IPS DF 19.7 (cell line): ENCODE results near the gene ZNF136.

Experiments
- DNase-seq: peaks from one replicate; pipeline ENCODE4 v3.0.0-alpha.2; 2013; ENCODE audit warnings: low read depth, low spot score

The ZNF136 gene

GRCh38 chr19:12162882-12163806, at the start of gene ZNF136:
TSS of gene ZNF136 (plus strand) at chr19:12163096. CDS start at chr19:12163204, 108 bp downstream.
- DNase-seq: peak; percentile 94

DNA sequence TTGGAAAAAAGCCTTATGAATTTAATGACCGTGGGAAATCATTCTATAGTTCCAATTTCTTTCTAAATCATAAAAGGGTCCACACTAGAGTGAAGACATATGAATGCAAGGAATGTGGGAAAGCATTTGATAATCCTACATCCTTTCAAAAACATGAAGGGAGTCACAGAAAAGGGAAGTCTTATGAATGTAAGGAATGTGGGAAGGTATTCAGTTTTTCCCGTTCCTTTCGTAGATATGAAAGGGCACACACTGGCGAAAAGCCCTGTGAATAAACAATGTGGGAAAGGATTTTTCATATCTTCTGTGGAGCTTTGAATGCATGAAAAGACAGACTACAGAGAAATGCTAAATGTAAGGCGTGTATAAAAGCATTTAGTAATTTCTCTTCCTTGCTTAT, 49.8 kb upstream of the ZNF136 start:
- DNase-seq: no peak

- DNase-seq: no peak
Measured at GRCh38 chr19:12117201-12117970, 45.5 kb upstream of the ZNF136 start.

- no peak for DNase-seq
Measured at GRCh38 chr19:12126707-12127106, 36.2 kb upstream of the ZNF136 start.

GRCh38 chr19:12133069-12133468, 29.8 kb upstream of the ZNF136 start:
- DNase-seq: no peak

GRCh38 chr19:12137221-12137940, 25.5 kb upstream of the ZNF136 start:
- no peak for DNase-seq

- no peak for DNase-seq
Measured at GRCh38 chr19:12139269-12139668, 23.6 kb upstream of the ZNF136 start.

GRCh38 chr19:12139885-12140544, 22.9 kb upstream of the ZNF136 start, which contains the start of gene ZNF20:
TSS of gene ZNF20 (minus strand) at chr19:12140350. CDS start at chr19:12140182, 168 bp downstream.
- peak; percentile 72 for DNase-seq

- DNase-seq: no peak
Measured at GRCh38 chr19:12140545-12141404, 22.1 kb upstream of the ZNF136 start.

GRCh38 chr19:12141405-12141736, 21.5 kb upstream of the ZNF136 start:
- DNase-seq: no peak

DNA sequence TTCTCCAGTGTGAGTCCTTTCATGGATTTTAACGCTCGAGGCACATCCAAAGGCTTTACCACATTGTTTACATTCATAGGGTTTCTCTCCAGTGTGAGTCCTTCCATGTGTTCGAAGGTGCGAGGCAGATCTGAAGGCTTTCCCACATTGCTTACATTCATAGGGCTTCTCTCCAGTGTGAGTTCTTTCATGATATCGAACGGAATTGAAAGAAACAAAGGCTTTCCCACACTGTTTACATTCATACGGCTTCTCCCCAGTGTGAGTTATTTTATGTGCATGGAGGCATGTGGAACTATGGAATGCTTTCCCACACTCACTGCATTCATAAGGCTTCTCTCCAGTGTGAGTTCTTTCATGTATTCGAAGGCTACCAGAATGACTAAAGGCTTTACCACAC, 17.5 kb upstream of the ZNF136 start:
- no peak for DNase-seq

DNA sequence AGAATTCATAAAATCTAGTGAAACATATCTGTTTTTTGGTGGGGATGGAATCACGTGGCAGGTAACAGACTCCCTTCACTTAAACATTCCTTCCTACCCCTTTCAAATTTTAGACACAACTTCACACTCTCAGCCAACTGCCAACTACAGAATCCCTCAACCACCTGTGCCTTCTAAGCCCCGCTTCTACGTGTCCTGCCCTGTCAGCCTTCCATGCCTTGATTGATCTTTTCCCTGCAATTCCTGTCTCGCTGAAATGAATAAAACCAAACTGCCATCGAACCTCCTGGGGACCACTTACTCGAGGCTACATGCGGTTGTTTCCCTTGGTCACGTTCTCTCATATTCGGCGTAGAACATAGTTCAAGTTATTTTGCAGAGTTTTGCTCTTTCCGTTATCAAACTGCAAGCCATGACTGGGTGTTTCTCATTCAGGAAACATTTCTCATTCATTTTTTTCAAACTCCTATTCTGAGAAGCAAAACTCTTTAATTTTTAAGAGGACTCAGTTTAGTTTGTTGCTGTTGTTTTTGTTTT, 7.5 kb upstream of the ZNF136 start:
- DNase-seq: no peak

- DNase-seq: peak; percentile 88
Measured at GRCh38 chr19:12156223-12157058, 6.5 kb upstream of the ZNF136 start, which contains the start of gene ZNF625. TSS of gene ZNF625 (minus strand) at chr19:12156734. CDS start at chr19:12156558, 176 bp downstream.

DNA sequence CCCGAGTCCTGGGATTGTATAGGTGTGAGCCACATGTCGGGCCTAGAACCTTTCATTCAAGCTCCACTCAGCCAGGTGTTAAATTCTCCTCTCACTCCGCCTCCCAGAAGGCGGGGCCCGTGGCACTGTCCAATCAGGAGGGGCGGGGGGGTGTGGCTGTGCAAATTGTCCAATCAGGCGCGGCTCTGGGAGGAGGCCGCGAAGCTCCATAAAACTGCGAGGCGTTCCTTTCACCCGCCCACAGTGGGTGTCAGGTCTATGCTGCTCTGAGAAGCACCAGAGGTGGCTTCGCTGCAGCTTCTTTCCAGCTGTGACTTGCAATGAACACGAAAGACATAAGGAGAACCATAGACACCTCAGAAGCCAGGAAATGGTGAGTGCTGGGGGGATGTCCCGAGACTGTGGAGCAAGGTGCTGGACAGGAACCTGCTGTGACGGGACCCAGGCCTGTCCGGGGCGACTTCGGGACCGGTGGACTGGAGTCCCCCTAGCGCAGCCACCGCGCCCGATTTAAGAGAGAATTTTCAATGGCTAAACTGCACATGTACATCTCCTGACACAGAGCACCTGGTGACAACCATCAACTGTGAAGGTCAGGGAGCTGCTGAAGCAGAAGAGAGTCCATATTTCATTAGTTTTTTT, 3.0 kb upstream of the ZNF136 start:
- no peak for DNase-seq

- no peak for DNase-seq
Measured at GRCh38 chr19:12162513-12162881, 399 bp upstream of the ZNF136 start.

DNA sequence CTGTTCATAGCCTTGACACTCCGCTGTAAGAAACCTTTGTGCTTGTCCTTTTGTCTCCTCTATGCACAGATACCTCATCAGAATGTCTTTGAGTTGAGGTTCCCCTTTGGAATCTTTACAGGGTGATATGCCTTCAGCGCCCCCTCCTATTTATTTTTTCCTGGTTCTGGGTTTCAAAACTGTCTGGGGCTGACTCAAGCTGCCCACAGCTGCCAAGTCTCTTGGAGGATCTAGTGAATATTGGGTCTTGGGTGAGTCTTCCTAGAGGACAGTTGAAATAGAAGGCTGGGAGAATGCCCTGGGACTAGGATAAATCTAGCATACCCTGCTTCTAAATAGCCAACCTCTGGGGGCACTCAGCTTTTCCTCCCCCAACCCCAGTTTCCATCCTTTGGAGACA, 930 bp downstream of the ZNF136 start:
- DNase-seq: no peak

DNA sequence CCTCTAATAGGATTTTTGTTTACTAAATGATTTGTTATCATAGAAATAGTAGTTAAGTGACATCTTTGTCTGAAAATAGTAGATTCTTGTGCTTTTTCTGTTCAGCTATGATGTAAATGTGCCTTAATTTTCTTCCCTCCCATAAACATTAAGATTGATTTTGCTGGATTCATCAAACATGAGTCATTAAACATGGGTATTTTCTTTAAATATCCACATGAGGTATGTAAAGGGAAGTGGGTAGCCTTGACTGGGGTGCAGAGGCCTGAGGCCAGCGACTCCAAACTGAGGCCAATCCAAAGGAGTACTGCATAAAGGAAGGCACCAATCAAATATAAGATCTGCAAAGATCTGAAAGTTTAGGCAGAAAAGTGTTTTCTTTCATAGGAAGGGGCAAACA, 3.7 kb downstream of the ZNF136 start:
- no peak for DNase-seq

DNA sequence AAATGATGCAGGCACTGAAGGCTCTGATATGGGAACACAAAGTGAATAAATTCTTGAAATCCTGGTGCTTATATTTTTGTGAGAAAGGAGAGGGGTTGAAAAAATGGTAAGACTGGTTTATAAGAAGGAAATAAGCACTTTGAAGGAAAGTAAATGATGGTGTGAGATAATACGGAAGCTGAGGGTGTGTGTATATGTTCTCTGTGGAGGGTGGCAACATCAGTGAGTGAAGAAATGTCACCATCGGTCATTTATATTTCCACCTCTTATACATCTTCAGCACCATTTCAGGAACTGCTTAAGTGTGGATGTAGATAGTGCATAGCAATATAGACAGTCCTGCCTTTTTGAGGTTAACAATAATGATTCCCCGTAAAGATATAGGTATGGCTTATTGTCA, 17.5 kb downstream of the ZNF136 start:
- no peak for DNase-seq

DNA sequence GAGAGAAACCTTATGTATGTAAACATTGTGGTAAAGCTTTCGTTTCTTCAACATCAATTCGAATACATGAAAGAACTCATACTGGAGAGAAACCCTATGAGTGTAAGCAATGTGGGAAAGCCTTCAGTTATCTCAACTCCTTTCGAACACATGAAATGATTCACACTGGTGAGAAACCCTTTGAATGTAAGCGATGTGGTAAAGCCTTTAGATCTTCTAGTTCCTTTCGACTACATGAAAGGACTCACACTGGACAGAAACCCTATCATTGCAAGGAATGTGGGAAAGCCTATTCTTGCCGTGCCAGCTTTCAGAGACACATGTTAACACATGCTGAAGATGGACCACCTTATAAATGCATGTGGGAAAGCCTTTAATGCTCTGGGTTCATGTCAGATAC, 24.7 kb downstream of the ZNF136 start:
- DNase-seq: no peak
